HG02610 (cell line): ENCODE results near the gene TSPAN14.
A peak's percentile ranks its signal among the peaks of the same experiment; 100 is the strongest.
"Not testable (repeated sequence)": the region's sequence is repeated elsewhere in the genome, so short reads cannot be mapped to it uniquely, and the experiment has no call there.

Experiments used
- ATAC-seq: cut with Tn5 transposase; IDR thresholded peaks from one replicate; pipeline ENCODE4 v1.9.1; 2021; ENCODE audit warnings: mild to moderate bottlenecking, moderate library complexity; ENCODE audit not compliant: unreplicated experiment

TSPAN14 gene

GRCh38 chr10:80468002-80468401, 13.9 kb downstream of the TSPAN14 start:
- ATAC-seq: no peak

GRCh38 chr10:80468806-80469421, 14.8 kb downstream of the TSPAN14 start:
- ATAC-seq: no peak

DNA sequence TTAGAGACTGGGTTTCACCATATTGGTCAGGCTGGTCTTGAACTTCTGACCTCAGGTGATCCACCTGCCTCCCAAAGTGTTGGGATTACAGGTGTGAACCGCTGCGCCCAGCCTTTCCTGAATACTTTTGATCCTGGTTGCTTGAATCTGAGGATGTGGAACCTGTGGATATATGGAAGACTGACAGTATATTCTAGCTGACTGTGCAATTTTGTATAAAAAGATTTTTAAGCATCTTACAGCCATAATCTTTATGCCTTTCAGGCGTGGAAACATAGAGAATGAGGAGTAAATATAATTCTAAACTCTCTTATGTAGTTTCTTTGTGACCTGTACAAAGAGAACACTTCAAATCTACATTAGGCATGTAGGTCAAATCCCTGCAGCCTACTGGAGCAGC, 16.2 kb downstream of the TSPAN14 start:
- no peak for ATAC-seq

DNA sequence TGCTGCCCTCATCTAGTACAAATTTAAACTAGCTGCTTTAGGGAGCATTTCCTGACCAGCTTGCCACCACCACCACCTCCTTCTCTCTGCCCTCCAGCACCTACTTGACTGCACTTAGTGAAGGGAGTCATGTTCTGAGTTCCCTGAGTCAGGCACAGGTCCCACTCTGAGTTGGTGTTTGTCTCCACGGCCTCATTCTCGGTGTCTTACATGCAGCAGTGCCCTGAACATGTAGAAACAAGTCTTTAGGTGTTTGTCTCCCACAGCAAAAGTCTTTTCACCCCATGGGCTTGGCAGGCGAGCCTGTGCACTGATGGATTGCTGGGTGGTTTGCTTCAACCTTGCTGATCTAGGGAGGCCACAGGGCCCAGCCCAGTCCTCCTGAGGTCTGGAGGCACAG, 16.9 kb downstream of the TSPAN14 start:
- no peak for ATAC-seq

GRCh38 chr10:80471715-80472233, 17.7 kb downstream of the TSPAN14 start:
- peak; percentile 44 for ATAC-seq

DNA sequence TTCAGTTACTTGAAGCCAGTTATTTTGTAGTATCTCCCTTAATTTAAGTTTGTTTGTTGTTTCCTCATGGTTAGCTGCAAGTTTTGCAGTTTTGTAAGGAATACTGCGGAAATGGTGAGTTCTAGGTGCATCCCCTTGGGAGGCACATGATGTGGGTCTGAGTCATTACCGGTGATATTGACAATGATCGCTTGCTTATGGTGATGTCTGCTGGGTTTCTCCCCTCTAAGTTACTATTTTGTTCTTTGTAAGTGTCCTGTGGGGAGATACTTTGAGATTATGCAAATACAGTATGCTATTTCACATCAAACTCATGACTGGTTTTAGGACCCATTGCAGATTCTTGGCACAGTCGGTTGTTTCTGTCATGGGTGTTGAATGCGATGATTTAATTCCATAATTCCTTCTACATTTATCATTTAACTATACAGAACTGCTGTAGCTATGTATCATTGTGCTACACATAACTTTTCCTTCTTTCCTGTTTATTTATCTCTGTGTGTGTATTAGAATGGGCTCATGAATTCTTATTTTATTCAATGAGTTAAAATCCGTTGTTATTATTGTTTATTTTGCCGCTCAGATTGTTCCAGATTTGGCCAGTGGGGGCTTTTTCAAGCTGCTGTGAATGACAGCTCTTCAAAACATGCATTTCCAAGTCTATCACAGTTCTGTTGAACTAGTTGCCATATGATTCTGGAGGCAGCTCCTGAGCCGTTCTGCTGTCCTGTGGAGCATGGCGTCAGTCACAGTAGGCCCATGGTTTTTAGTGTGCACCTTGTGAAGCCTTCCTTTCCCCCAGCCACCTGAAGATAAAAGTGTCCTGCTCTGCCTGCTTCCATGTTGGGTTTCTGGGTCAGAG, 18.4 kb downstream of the TSPAN14 start:
- ATAC-seq: peak; percentile 92

DNA sequence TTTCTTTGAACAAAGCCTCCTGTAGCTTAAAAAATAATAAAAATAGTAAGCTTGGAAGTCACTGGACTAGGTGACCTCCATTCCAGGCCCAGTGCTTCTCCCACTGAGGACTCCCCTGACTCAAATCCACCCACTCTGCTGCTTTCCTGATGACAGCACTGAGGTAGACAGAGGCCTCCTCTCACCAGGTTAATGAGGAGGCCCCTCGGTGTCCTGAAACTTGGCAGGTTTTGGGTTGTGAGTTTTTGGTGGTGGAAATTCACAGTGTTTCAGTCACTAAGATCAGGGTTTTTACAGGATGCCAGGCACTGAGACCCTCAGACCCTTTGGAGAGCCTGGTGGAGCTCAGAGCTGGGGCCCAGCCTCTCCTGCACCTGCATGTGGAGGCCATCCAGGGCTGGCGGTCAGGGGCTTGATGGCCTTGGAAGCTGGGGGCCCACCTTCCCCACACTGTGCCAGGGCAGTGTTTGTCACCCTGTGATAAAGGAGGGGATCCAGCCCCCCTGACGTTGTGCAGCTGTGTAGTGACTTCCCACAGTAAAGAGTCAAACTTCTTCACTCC, 19.1 kb downstream of the TSPAN14 start:
- no peak for ATAC-seq

DNA sequence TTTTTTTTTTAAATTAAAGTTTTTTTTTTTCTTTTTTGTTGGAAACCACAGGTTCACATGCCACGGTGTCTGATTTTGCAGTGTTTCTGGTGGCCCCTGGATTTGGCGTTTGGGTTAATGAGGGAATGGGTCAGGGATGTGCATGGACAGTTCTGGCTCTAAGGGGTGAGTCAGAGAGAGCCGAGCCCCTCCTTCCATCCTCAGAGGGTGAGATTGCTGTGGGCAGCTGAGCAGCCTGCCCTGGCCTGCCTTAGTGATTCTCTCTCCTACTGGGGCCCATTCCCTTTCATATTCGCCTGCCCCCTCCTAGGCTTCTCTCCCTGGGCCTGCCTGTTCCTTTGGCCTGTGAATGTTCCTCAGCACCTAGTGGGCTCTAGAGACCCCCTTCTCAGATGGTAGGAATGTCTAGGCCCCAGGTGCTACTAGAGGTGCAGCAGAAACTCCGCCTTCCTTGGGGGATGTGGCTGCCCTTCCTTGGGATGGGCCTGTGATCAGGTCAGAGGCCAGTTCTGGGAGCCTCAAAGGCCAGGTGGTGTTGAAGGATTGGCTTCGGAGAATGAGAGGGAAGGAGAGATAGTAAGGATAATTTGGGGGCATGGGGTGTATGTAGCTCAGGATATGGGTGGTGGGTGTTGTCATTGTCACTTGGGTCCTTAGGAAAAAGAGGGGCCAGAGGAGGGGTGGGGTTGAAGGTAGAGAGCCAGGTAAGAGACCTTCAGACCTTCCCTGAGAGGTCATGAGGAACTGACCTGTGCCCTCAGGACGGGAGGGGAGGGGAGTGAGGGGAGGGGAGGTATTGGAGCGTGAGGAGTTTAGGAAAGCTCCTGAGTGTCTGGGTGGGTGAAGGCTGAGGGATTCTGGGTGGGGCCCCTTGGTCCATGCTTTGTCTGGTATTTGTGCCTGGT, 19.8 kb downstream of the TSPAN14 start:
- no peak for ATAC-seq

- ATAC-seq: no peak
Observed at GRCh38 chr10:80474597-80474910, 20.4 kb downstream of the TSPAN14 start.

DNA sequence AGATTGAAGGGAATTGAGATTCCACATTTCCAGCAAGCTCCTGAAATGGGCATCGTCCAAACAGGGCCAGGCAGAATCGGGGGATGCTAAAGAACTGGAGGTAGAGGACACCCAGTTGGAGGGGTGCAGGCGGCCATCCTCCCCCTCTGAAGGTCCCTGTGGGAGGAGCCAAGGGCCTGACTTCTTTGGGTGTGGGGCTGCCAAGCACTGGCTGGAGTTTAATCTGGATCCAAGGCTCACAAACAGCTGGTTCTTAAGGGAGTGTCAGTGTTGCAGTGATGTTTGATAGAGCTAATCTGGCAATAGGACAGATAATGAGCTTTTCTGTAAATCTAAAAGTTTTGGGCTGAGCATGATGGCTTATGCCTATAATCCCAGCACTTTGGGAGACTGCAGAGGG, 20.8 kb downstream of the TSPAN14 start:
- no peak for ATAC-seq

- not testable (repeated sequence) for ATAC-seq
Observed at GRCh38 chr10:80475641-80476040, 21.5 kb downstream of the TSPAN14 start.

DNA sequence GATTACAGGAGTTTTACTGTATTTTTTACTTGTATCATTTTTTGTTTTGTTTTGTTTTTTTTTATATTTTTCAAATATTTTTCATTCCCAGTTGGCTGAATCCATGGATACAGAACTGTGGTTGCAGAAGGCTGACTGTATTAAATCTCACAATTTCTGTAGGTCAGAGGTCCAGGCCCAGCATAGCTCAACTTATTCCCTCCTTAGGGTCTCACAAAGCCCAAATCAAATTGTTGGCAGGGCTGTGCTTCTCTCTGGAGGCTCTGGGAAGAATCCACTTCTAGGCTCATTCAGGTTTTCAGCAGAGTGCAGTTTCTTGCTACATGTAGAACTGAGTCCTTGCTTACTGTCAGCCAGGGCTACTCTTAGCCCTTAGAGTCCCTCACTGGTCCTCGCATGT, 22.6 kb downstream of the TSPAN14 start:
- ATAC-seq: no peak

DNA sequence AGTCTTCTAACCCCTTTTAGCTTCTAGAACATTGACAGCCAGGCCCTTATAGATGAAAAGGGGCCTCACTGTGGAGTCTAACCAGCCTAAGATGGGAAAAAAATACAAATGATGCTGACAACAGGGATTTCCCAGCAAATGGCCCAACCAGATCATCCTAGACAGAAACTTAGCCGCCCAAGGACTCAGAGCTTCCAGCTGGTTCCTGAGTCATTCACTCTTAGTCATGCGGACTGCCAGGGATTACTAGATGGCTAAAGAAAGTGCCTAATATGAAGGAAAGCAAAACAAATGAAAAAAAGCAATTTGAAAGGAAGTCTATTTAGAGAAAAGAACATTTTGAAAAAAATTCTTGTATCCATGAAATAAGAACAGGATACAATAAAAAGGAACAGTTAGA, 23.7 kb downstream of the TSPAN14 start:
- ATAC-seq: no peak

DNA sequence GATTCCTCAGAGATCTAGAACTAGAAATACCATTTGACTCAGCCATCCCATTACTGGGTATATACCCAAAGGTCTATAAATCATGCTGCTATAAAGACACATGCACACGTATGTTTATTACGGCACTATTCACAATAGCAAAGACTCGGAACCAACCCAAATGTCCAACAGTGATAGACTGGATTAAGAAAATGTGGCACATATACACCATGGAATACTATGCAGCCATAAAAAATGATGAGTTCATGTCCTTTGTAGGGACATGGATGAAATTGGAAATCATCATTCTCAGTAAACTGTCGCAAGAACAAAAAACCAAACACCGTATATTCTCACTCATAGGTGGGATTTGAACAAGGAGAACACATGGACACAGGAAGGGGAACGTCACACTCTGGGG, 26.3 kb downstream of the TSPAN14 start:
- ATAC-seq: not testable (repeated sequence)

DNA sequence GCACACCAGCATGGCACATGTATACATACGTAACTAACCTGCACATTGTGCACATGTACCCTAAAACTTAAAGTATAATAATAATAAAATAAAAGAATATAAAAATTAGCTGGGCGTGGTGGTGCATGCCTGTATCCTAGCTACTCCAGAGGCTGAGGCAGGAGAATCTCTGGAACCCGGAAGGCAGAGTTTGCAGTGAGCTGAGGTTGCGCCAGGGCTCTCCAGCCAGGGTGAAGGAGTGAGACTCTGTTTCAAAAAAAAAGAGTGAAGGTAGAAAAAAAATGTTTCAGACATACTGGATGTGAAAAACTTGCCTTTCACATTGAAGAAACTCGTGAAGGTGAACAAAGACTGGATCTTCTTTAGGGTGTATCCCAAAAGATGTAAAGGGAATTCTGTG, 26.7 kb downstream of the TSPAN14 start:
- ATAC-seq: no peak

- no peak for ATAC-seq
Observed at GRCh38 chr10:80484243-80484642, 30.1 kb downstream of the TSPAN14 start.

GRCh38 chr10:80484676-80485075, 30.6 kb downstream of the TSPAN14 start:
- no peak for ATAC-seq

GRCh38 chr10:80485076-80485945, 31.2 kb downstream of the TSPAN14 start:
- ATAC-seq: no peak

DNA sequence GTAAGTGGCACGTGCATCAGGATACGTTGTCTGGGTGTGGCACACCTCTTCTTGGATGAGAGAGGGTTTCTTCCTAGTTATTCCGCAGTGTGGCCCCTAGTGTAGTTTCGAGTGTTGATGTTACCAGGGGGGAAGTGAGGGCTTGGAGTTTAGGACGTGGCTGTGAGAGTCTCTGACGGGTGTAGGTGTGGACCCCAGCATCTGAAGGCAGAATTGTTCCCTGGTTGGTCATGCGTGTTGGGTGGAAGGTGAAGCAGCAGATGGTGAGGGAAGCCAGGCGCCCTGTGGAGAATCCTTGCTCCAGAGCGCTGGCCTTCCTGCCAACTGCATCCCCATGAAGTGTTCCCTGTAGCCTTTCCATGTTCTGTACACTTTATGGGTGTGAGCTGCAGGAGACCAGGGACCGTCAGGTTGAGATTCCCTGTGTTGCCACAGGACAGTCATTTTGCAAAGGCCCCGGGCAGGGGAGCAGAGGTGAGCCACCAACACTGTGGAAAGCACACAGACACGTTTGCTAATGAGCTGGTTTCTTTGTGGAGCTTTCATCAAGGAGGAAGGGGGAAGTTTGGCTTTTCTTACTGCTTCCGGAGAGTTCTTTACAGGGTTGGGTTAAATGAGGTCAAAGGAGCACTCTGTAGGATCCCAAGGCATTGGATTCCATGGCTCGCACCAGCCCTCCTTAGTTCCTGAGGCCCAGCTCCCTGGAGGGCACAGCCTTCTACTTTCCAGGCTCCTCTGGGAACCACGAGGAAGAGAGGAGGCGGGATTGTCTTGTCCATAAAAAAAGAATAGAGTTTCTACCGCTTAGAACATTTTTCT, 32.0 kb downstream of the TSPAN14 start:
- no peak for ATAC-seq
